Peyer's patch (tissue), 4 donors: Measurements from ENCODE around the gene KDM6A. TPM values are rescaled to one million over a fixed set of nuclear protein-coding genes. Genes with fewer than 3 reads are reported as not detected.

Source experiments
- DNase-seq, 3 donors: peaks; one replicate each; pipeline ENCODE4 v3.0.0-alpha.2; 2017 to 2019
- H3K27ac ChIP-seq, 4 donors: fragments of 200-600 bp; sonication (generic); one replicate each; pipeline ENCODE4 v1.5.1; 2016 to 2019
- H3K27me3 ChIP-seq, 2 donors: fragments of 200-600 bp; sonication (generic); one replicate each; pipeline ENCODE4 v1.5.1; 2019
- H3K36me3 ChIP-seq, 3 donors: fragments of 200-600 bp; sonication (generic); one replicate each; pipeline ENCODE4 v1.5.1; 2016 to 2019
- H3K4me1 ChIP-seq, 4 donors: fragments of 200-600 bp; sonication (generic); one replicate each; pipeline ENCODE4 v1.5.1; 2016 to 2019
- H3K4me3 ChIP-seq, 4 donors: fragments of 200-600 bp; sonication (generic); 1 replicate in 3 of 4; 2 replicates in 1 of 4; pipeline ENCODE4 v1.5.1; 2016 to 2019; ENCODE audit warnings: mild to moderate bottlenecking in 1 of 4
- H3K9me3 ChIP-seq, 4 donors: fragments of 200-600 bp; sonication (generic); one replicate each; pipeline ENCODE4 v1.5.1; 2016 to 2019; ENCODE audit warnings: mild to moderate bottlenecking in 1 of 4
- CTCF ChIP-seq, 6 experiments: fragments of 450-650 bp in 4 of 6; fragments of 200-600 bp in 2 of 6; sonication (generic) in 1 of 6; IDR thresholded peaks; one replicate each; pipeline ENCODE4 v1.5.1; 2017 to 2019; ENCODE audit warnings: antibody characterized with exemption in 6 of 6, mild to moderate bottlenecking in 3 of 6, moderate library complexity in 1 of 6
- POLR2A ChIP-seq, 2 donors: fragments of 450-650 bp; IDR thresholded peaks; one replicate each; pipeline ENCODE4 v1.5.1; 2017; ENCODE audit warnings: antibody characterized with exemption in 2 of 2, mild to moderate bottlenecking in 2 of 2, moderate library complexity in 2 of 2
- total RNA-seq, 4 donors: library from RNA; depleted of rRNA; stranded (reverse); fragments of >200 nt; gene quantifications; one replicate each; pipeline ENCODE4 v1.1.0, GENCODE V29; 2016

Gene KDM6A
- total RNA-seq, 4 donors from 2014 or later, result 40.4 to 83.2 (median 73.7) TPM

GRCh38 chrX:44952329-44953027, 79.5 kb downstream of the KDM6A start:
- Histone ChIP-seq H3K4me3 (no peak overlapping the region), H3K9me3 (no peaks in the 10 kb centered on the region), H3K4me1 (no peaks in the 10 kb centered on the region), H3K27ac (no peak overlapping the region), H3K36me3 (no peaks in the 10 kb centered on the region), H3K27me3 (no peaks in the 10 kb centered on the region)
- TF ChIP-seq CTCF (IDR thresholded peaks at IDR 0.05) (no peak), POLR2A (IDR thresholded peaks at IDR 0.05) (no peak)
- no peak for DNase-seq

GRCh38 chrX:44953734-44954502, 80.9 kb downstream of the KDM6A start:
- H3K4me3 ChIP-seq, result no peak overlapping the region
- H3K27me3 ChIP-seq, result no peaks in the 10 kb centered on the region
- no peaks in the 10 kb centered on the region for H3K9me3 ChIP-seq
- no peaks in the 10 kb centered on the region for H3K36me3 ChIP-seq
- TF ChIP-seq POLR2A (IDR thresholded peaks at IDR 0.05) (no peak), CTCF (IDR thresholded peaks at IDR 0.05) (no peak)
- no peak overlapping the region for H3K27ac ChIP-seq
- H3K4me1 ChIP-seq, result no peaks in the 10 kb centered on the region
- DNase-seq, result no peak

- TF ChIP-seq CTCF (IDR thresholded peaks at IDR 0.05) (no peak), POLR2A (IDR thresholded peaks at IDR 0.05) (no peak)
- Histone ChIP-seq H3K27me3 (no peaks in the 10 kb centered on the region), H3K9me3 (no peaks in the 10 kb centered on the region), H3K4me3 (no peak overlapping the region), H3K4me1 (no peaks in the 10 kb centered on the region), H3K36me3 (no peaks in the 10 kb centered on the region), H3K27ac (no peak overlapping the region)
- DNase-seq, result no peak
These were observed 81.6 kb downstream of the KDM6A start for GRCh38 chrX:44954562-44954961.

GRCh38 chrX:44957848-44958247, 84.9 kb downstream of the KDM6A start:
- DNase-seq, result no peak
- H3K4me3 ChIP-seq, result no peak overlapping the region
- no peak overlapping the region for H3K27ac ChIP-seq
- H3K36me3 ChIP-seq, result no peaks in the 10 kb centered on the region
- H3K27me3 ChIP-seq, result no peaks in the 10 kb centered on the region
- no peaks in the 10 kb centered on the region for H3K4me1 ChIP-seq
- H3K9me3 ChIP-seq, result no peaks in the 10 kb centered on the region
- TF ChIP-seq POLR2A (IDR thresholded peaks at IDR 0.05), result no peak
- no peak for TF ChIP-seq CTCF (IDR thresholded peaks at IDR 0.05)

- Histone ChIP-seq H3K27ac (no peak overlapping the region), H3K27me3 (no peaks in the 10 kb centered on the region), H3K4me1 (no peaks in the 10 kb centered on the region), H3K4me3 (no peak overlapping the region), H3K36me3 (no peaks in the 10 kb centered on the region), H3K9me3 (no peaks in the 10 kb centered on the region)
- DNase-seq, result no peak
- TF ChIP-seq POLR2A (IDR thresholded peaks at IDR 0.05) (no peak), CTCF (IDR thresholded peaks at IDR 0.05) (no peak)
These were observed 85.5 kb downstream of the KDM6A start for GRCh38 chrX:44958480-44958879.
